Breast epithelium (tissue), 3 donors: ENCODE results near the gene ARHGEF1.

ENCODE experiments used
- CTCF ChIP-seq, 3 donors: fragments of 450-650 bp; IDR thresholded peaks; one replicate each; pipeline ENCODE4 v1.5.1; 2016 to 2017; ENCODE audit warnings: antibody characterized with exemption in 3 of 3, mild to moderate bottlenecking in 3 of 3, moderate library complexity in 3 of 3
- POLR2A ChIP-seq: fragments of 450-650 bp; IDR thresholded peaks from one replicate; pipeline ENCODE4 v1.6.1; 2016; ENCODE audit warnings: antibody characterized with exemption, mild to moderate bottlenecking, moderate library complexity
- POLR2AphosphoS5 ChIP-seq, 3 donors: sonication (generic); formaldehyde crosslinking; IDR thresholded peaks; one replicate each; pipeline ENCODE4 v1.6.1; 2017; ENCODE audit warnings: antibody characterized with exemption in 3 of 3

GRCh38 chr19:41936416-41936850 is 53.4 kb downstream of the ARHGEF1 start:
- TF ChIP-seq CTCF (IDR thresholded peaks at IDR 0.05) (no peak), POLR2A (no peak), POLR2AphosphoS5 (IDR thresholded peaks at IDR 0.05) (no peak)
